NCI-H2227 (cell line): ENCODE measurements around the gene MEMO1.
"Not testable (repeated sequence)": the region's sequence is repeated elsewhere in the genome, so short reads cannot be mapped to it uniquely, and the experiment has no call there.

ENCODE experiments used
- DNase-seq: peaks from one replicate; lab custom pipeline; 2025; ENCODE audit not compliant: unreplicated experiment; lab: John Stamatoyannopoulos, UW

The MEMO1 gene

DNA sequence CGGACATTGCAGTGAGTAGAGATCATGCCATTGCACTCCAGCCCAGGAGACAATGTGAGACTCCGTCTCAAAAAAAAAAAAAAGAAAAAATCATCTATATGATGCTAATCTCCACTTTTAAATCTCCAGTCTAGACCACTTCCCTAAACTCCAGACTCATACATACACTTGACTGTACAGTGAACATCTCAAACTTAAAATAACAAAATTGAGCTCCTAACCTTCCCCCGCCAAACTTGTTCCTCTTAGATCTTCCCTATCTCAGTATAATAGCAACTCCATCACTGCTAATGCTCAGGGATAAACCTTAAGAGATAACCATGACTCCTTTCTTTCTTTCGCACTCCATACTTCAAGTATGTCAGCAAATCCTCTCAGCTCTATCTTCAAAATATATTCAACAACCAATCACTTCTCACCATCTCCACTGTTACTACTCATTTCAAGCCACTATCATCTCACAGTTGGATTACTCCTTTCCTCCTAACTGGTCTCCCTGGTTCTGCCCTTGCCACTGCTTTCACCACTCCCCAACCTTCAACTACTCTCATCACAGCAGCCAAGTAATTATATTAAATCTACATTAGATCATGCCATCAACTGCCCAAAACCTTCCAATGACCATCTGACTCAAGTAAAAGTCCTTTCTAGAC is 12.0 kb downstream of the MEMO1 start:
- DNase-seq: no peak

DNA sequence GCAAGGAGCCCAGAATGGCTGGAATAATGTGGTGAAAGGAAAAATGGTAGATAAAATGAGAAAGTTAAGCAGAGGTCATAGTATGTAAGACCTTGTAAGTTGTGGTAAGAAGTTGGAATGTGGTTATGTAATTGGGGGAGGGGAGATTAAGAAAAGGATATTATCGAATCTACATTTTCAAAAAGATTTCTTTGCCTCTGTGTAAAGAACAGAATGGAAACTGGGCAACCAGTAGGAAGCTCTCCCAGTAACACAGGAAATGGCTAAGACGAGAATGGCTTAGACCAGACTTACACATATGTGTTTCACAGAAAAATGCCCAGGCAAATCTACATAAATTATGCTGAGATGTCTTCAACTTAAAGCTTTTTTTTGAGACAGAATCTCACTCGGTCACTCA is 13.2 kb downstream of the MEMO1 start:
- DNase-seq: no peak

DNA sequence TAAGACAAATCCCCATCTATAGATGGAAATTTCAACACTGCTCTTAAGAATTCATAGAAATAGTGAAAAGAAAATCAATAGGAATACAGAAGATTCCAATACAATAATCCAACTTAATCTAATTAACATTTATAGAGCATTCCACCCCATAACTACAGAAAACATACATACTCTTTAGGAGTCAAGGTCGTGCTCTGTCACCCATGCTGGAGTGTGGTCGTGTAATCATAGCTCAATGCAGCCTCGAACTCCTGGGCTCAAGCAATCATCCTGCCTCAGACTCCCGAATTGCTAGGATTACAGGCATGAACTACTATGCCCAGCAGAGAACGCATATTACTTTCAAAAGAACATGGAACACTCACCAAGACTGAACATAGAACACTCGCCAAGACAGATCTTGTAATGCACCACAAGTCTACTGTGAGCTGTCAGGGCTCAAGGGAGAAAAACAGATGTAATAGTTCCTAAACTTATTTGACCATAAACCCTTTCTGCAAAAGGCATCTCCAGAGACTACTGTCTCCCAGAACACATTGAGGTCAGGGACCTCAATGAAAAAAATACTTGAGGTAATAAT is 14.1 kb downstream of the MEMO1 start:
- DNase-seq: no peak

DNA sequence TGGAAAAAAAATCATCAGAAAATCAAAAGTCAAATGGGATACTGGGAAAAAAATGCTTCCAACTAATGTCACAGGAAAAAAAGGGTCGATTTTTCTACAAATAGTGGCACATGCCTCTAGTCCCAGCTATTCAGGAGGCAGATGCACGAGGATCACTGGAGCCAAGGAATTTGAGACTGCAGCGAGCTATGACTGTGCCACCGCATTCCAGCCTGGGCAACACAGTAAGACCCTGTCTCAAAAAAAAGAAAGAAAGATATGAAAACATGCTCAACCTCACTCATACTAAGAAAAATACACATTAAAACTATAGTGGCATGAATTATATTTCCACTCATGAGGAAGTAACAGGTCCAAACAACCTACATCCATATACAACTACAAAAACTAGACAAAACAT is 17.9 kb downstream of the MEMO1 start:
- no peak for DNase-seq

DNA sequence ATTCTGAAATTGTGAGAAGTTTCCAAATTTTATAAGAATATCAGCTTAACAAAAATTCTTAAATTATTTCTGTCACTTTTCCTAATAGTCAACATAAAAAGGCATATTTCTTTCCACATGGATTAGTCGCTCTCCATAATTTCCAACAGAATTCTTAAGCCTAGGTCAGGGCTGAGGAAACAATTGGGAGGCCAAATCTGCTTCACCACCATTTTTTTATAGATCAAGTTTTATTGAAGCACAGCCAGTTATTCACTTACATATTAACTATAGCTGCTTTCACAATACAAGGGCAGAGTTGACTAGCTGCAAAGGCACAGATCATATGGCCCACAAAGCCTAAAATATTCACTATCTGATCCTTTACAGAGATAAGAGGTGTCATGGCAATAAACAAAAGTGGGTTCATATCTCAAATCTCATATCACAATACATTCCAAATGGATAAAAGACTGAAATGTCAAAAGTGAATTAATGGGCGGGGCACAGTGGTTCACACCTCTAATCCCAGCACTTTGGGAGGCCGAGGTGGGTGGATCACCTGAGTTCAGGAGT is 18.7 kb downstream of the MEMO1 start:
- DNase-seq: no peak

DNA sequence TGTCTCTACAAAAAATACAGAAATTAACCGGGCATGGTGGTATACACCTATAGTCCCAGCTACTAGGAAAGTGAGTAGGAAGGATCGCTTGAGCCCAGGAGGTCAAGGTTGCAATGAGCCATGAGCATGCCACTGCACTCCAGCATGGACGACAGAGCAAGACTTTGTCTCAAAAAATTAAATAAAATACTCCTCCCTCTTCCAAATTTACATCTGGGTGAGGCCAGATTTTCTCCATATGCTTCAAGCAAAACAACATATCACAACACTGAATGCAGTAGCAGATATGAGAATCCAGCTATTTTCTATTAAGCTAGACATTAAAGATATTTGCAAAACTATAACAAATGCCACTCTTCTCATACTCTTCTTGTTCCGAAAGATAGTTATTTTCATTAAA is 20.9 kb downstream of the MEMO1 start:
- DNase-seq: no peak

DNA sequence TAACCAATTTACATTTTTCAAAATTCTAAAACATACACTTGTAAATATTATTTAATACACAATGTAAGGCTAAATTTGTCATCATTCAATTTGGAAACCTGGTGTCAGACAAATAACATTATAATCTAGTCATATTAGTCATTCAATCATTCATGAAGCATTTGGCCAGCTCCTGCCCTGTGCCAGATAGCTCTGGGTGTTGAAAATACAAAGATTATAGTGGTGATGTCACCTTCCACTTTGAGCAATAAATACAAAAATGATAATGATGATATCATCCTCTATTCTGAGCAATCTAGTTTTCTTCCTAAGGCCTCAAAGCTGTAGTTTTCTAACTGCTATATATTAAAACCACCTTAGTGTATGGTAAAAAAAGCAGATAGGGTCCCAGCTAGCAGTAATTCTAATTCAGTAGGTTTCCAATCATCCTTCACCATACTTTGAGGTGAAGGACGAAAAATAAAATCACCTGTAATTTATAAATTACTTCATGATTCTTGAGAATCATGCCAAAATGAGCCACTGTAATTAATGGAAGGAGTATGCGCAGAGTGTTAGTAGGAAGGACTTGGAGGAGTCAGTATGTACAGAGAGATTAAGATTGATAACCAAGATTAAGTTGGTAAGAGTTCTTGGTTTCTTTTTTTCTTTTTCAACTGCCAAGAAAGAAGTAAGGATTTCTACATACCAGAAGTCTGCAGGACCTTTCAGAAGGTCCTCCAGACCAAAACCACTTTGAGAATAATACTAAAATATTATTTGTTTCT is 23.2 kb downstream of the MEMO1 start:
- no peak for DNase-seq

DNA sequence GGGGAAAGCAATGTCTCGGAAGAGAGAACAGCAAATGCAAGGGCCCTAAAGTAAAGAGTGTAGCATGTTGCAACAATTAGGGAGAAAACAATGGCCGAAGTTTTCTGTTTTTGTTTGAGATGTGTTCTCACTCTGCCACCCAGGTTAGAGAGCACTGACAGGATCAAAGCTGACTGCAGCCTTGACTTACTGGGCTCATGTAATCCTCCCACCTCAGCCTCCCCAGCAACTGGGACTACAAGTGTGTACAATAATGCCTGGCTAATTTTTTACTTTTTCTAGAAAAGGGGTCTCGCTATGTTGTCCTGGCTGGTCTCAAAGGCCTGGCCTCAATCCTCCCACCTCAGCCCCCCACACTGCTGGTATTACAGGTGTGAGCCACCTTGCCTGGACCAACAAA is 23.9 kb downstream of the MEMO1 start:
- DNase-seq: no peak

DNA sequence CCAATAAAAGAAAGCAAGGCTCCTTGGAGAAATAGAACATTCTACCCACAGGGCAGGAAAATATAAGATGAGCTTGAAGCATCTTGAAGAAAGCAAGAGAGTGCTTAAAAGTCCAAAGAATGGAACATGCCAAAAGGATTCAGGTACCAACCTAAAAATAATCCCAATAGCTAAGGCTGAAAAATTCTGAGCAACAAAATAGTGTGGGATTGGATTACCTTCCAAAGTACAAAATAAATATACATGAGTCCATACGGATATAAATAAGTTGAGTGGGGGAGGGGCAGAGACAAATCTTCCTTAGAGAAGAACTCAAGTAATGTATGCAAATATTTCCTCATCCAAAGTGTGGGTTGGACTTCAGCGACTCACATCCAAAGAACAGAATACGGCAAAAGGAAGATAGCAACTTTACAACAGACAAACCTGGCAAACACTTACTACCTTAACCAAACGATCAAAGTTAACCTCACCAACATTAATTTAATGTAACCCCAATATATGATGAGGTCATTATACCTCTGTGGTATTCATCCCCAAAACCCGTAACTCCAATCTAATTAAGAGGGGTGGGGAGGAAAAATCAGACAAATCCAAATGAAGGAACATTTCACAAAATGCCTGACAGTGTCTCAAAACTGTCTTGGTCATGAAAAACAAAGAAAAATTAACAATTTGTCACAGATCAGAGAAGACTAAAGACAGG is 26.9 kb downstream of the MEMO1 start:
- no peak for DNase-seq

DNA sequence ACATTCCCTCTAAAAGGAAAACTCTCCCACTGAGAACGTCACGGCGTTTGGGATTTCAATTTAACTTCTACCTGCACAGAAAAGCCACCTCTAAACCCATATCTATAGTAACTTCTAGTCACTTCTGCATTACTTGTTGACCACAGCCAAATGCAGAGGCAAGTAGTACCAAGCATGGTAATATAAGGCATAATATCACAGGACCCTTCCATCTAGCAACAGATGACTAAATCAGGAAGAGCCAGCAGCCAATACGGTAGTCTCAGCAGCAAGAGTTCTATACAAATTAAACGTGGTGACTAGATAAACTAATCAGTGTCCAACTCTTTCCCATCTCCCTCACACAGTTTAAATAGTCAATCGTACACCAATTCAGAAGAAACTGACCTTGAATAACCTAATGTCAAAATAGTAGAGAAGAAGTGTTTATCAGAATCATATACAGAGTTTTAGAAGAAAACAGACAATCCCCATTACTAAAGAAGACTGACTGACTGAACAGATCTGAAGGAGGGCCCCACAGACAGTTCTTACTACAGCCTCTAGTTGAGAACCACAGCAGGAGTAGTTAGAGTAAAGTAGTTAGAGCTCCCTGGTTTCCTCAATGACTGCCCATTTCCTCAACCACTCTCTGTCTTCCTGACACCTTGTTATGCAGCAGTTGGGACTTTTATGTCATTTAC is 30.0 kb downstream of the MEMO1 start:
- DNase-seq: peak; percentile 23

DNA sequence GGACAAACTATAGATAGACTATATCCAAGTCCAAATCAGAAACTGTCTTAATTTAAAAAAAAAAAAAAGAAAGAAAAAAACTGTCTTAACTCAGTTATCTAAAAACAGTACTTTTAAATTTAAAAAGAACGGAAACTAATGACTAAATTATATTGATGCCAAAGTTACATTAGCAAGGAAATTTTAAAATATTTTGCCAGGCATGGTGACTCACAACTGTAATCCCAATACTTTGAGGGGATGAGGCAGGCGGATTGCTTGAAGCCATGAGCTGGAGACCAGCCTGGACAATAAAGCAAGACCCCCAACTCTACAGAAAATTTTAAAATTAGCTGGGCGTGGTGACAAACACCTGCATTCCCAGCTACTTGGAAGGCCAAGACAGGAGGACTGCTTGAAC is 30.9 kb downstream of the MEMO1 start:
- no peak for DNase-seq

DNA sequence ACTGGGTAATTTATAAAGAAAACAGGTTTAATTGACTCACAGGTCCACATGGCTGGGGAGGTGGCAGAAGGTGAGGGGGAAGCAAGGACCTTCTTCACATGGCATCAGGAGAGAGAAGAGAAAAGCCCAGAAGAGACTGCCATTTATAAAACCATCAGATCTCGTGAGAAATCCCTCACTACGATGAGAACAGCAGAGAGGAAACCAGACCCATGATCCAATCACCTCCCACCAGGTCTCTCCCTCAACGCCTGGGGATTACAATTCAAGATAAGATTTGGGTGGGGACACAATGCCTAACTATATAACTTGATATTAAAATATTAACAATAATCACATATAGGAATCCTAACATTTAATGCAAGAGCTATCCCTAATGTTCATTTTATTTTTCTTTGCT is 31.8 kb downstream of the MEMO1 start:
- DNase-seq: no peak

DNA sequence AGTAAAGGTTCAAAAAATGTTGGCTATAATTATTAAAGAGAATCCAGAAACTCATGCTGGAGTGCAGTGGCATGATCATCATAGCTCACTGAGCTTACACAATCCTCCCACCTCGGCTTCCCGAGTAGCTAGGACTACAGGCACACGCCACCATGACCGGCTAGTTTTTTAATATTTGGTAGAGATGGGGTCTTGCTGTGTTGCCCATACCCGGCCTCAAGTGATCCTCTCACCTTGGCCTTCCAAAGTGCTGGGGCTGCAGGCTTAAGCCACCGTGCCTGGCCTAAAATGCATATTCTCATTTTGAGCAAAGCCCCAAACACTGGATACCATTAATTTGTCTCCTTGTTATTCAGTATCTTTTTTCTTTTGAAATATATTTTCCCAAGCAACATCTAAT is 32.4 kb downstream of the MEMO1 start:
- no peak for DNase-seq

DNA sequence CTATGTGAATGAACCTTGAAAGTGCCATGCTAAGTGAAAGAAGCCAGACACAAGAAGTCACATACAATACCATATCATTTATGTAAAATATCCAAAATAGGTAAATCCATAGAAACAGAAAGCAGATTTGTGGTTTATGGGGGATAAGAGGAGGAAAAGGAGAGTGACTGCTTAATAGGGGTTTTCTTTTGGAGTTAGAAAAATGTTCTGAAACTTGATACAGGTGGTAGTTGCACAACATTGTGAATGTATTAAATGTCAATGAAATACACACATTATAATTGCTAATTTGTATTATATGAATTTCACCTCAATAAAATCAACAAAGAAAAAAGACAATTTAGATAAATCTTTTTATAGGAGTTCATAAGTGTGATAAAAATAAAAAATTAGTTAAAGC is 37.1 kb downstream of the MEMO1 start:
- no peak for DNase-seq

DNA sequence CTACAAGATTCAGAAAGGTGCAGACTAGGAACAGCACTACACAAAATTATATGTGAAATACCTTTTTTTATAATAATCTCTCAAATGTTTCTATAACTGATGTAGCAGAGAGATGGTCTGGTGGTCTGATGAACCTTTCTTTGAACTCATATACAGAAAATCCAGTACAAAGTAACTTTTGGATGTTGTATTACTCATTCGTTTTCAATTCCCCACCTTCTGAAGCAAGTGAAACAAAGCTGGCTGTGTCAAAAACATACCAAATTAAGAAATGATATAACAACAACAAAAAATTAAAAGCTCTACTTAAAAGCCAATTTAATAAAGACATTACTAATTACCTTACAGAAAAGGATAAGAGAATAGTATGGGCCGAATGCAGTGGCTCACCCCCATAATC is 38.7 kb downstream of the MEMO1 start:
- DNase-seq: no peak

DNA sequence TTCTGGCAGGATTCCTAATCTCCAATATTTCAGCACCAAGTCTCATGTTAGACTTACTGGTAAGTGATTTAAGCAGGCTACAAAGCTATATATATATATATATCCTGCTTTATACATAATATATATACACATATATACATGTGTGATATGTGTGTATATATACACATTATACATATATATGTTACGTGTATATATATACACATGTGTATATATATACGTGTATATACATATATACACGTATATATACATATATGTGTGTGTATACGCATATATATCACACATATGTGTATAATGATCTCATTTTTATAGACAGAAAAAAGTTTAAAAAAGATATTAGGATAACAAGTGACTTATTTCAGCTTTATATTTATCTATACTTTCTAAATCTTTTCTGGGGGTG is 41.6 kb downstream of the MEMO1 start:
- DNase-seq: no peak

DNA sequence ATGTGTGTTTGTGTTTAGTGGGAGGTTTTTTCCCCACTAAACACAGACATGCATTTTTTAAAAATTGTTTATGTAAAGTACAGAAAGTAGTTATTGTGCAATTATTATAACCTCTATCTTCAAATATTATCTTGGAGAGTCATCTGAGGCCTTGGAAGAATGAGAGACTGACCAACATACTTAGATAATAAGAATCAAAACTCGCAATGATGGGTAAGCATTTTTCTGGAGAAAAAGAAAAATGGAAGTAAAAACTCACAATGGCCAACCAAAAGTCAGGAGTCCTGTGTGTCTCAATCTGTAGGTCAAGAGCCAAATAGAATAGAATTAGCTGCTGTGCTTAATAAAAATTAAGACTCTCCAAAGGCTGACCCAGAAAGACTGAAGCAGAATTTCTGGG is 43.0 kb downstream of the MEMO1 start:
- no peak for DNase-seq

DNA sequence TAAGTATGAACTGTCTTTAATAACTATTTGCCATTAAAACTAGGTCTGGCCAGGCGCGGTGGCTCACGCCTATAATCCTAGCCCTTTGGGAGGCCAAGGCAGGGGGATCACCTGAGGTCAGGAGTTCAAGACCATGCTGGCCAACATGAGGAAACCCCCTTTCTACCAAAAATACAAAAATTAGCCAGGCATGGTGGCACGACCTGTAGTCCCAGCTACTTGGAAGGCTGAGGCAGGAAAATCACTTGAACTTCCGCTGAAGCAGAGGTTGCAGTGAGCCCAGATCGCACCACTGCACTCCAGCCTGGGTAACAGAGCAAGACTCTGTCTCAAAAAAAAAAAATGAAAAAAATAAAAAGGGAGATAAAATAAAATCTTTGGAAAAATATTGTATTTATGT is 44.4 kb downstream of the MEMO1 start:
- not testable (repeated sequence) for DNase-seq

DNA sequence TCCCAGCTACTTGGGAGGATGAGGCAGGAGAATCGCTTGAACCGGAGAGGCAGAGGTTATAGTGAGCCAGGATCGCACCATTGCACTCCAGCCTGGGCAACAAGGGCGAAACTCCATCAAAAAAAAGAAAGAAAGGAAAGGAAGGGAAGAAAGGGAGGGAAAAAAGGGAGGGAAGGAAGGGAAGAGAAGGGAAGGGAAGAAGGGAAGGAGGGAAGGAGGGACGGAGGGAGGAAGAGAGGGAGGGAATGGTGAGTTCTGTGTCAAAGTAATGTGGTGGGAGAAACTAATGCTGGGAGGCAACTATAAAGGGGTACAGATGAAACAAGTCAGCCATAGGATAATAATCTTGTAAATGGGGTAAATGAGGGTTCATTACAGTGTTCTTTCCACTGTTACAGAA is 45.7 kb downstream of the MEMO1 start:
- DNase-seq: no peak

DNA sequence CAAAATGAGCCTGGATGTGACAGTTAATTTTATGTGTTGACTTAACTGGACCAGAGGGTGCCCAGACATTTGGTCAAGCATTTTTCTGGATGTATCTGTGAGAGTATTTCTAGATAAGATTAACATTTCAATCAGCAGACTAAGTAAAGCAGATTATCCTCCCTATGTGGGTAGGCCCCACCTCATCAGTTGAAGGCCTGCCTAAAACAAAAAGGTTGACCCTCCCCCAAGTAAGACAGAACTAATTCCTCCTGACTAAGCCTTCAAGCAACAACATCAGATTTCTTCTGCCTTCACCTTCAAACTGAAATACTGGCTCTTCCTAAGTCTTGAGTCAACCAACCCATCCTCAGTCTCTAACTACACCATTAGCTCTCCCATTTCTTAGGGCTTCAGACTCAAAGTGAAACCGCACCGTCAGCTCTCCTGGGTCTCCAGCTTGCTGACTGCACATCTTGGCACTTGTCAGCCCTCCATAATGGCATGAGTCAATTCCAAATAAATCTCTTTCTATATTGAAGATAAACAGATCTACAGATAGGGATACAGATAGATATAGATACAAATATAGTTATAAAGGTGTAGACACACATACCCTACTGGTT is 47.9 kb downstream of the MEMO1 start:
- no peak for DNase-seq
